ENCODE measurements around the gene IPO7. TPM values are rescaled to one million over a fixed set of nuclear protein-coding genes. Genes with fewer than 3 reads are reported as not detected.

The IPO7 gene
- total RNA-seq, 1 experiment from 2014 or later, result 273 TPM

GRCh38 chr11:9473408-9473807, 89.0 kb downstream of the IPO7 start:
- TSS peak; percentile 35 for BruUV-seq (replicated peaks)
- H3K9me3 ChIP-seq (ENCODE audit: control insufficient read depth, insufficient read depth, low read depth, low read length), result no peaks in the 10 kb centered on the region
- no peaks in the 10 kb centered on the region for H3K36me3 ChIP-seq (ENCODE audit: control insufficient read depth, insufficient read depth, low read length)
- DNase-seq (ENCODE audit: low read depth, low spot score) (no peak), ATAC-seq (no peak)
- no peaks in the 10 kb centered on the region for H3K27me3 ChIP-seq (ENCODE audit: control insufficient read depth, insufficient read depth, low read length)
- H3K4me3 ChIP-seq (ENCODE audit: low read depth in 2 of 2, low read length in 2 of 2), result no peak overlapping the region
- in situ Hi-C loops (cut with HindIII; ENCODE audit: low pct_unique_long_range_greater_than_20kb, low sequenced_read_pairs), result no loop called here
- CTCF ChIA-PET, result no interaction called here
- TF ChIP-seq, protein P1, sequence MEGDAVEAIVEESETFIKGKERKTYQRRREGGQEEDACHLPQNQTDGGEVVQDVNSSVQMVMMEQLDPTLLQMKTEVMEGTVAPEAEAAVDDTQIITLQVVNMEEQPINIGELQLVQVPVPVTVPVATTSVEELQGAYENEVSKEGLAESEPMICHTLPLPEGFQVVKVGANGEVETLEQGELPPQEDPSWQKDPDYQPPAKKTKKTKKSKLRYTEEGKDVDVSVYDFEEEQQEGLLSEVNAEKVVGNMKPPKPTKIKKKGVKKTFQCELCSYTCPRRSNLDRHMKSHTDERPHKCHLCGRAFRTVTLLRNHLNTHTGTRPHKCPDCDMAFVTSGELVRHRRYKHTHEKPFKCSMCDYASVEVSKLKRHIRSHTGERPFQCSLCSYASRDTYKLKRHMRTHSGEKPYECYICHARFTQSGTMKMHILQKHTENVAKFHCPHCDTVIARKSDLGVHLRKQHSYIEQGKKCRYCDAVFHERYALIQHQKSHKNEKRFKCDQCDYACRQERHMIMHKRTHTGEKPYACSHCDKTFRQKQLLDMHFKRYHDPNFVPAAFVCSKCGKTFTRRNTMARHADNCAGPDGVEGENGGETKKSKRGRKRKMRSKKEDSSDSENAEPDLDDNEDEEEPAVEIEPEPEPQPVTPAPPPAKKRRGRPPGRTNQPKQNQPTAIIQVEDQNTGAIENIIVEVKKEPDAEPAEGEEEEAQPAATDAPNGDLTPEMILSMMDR (IDR thresholded peaks at IDR 0.05), result no peak
- TF ChIP-seq POLR2AphosphoS5 (IDR thresholded peaks at IDR 0.05; ENCODE audit: low read depth, low read length), result no peak
- no peak for TF ChIP-seq SIN3A (IDR thresholded peaks at IDR 0.05; ENCODE audit: borderline replicate concordance, insufficient read depth, low read depth, low read length)
- no peak for TF ChIP-seq REST (IDR thresholded peaks at IDR 0.05; ENCODE audit: insufficient read depth in 1 of 2, low read depth in 2 of 2, low read length in 1 of 2)
- no peak for TF ChIP-seq TCF7L2 (IDR thresholded peaks at IDR 0.05; ENCODE audit: low read depth, low read length)
- intact Hi-C loops (cut with micrococcal nuclease; ENCODE audit: unreplicated experiment), result no loop called here
- no peak overlapping the region for H3K27ac ChIP-seq (ENCODE audit: low read length)
- no peaks in the 10 kb centered on the region for H3K4me1 ChIP-seq (ENCODE audit: control insufficient read depth, insufficient read depth, low read length)
- POLR2A ChIA-PET, result interaction anchor here (1.0 kb wide), 1 partner anchor 13 kb away, joined by 4 read pairs; the partner anchor contains the start of gene ZNF143

GRCh38 chr11:9479899-9480298, 95.4 kb downstream of the IPO7 start:
- ChIA-PET CTCF (interaction anchor here (1.1 kb wide), 1 partner anchor 27 kb away, joined by 4 read pairs; no protein-coding TSS in a partner anchor), POLR2A (interaction anchor here (0.6 kb wide), 1 partner anchor 18 kb away, joined by 4 read pairs; no protein-coding TSS in a partner anchor)
- TF ChIP-seq, protein P1 (IDR thresholded peaks at IDR 0.05), result no peak
- TF ChIP-seq SIN3A (IDR thresholded peaks at IDR 0.05; ENCODE audit: borderline replicate concordance, insufficient read depth, low read depth, low read length), result no peak
- no peak for TF ChIP-seq REST (IDR thresholded peaks at IDR 0.05; ENCODE audit: insufficient read depth in 1 of 2, low read depth in 2 of 2, low read length in 1 of 2)
- TF ChIP-seq POLR2AphosphoS5 (IDR thresholded peaks at IDR 0.05; ENCODE audit: low read depth, low read length), result no peak
- no peak for TF ChIP-seq TCF7L2 (IDR thresholded peaks at IDR 0.05; ENCODE audit: low read depth, low read length)
- Histone ChIP-seq H3K4me1 (ENCODE audit: control insufficient read depth, insufficient read depth, low read length) (no peaks in the 10 kb centered on the region), H3K4me3 (ENCODE audit: low read depth in 2 of 2, low read length in 2 of 2) (no peak overlapping the region), H3K9me3 (ENCODE audit: control insufficient read depth, insufficient read depth, low read depth, low read length) (no peaks in the 10 kb centered on the region), H3K27ac (ENCODE audit: low read length) (no peak overlapping the region), H3K27me3 (ENCODE audit: control insufficient read depth, insufficient read depth, low read length) (no peaks in the 10 kb centered on the region), H3K36me3 (ENCODE audit: control insufficient read depth, insufficient read depth, low read length) (no peaks in the 10 kb centered on the region)
- in situ Hi-C loops (cut with HindIII; ENCODE audit: low pct_unique_long_range_greater_than_20kb, low sequenced_read_pairs), result no loop called here
- no peak for ATAC-seq
- DNase-seq (ENCODE audit: low read depth, low spot score), result no peak
- intact Hi-C loops (cut with micrococcal nuclease; ENCODE audit: unreplicated experiment), result no loop called here
- no TSS peak for BruUV-seq (replicated peaks)
